Activated CD8-positive, alpha-beta memory T cell treated with anti-CD3 and anti-CD28 coated beads, Interleukin-2, amount 10 ng/mL, durations not matched to agents 7 days and 5 days (primary cell): ENCODE results near the gene DYNC1H1. TPM values are rescaled to one million over a fixed set of nuclear protein-coding genes. Genes with fewer than 3 reads are reported as not detected.

Source experiments
- ATAC-seq: fragments of 150-1000 bp; cut with Tn5 transposase; one replicate; pipeline ENCODE4 v1.10.0; 2021; ENCODE audit warnings: moderate library complexity
- CTCF ChIA-PET: fragments of 350-600 bp; sonication (Branson Sonifier 250); formaldehyde crosslinking; loops from one replicate; lab custom pipeline; 2021; ENCODE audit warnings: antibody characterized with exemption; lab: Charles Lee
- DNase-seq: peaks from one replicate; pipeline ENCODE4 v3.0.0-alpha.2; 2020
- H3K27ac Mint-ChIP-seq: one replicate; pipeline ENCODE4 v1.8.0; 2021; ENCODE audit warnings: mild to moderate bottlenecking, mixed read lengths
- H3K27me3 Mint-ChIP-seq: one replicate; pipeline ENCODE4 v1.8.0; 2021; ENCODE audit warnings: mixed read lengths
- H3K36me3 Mint-ChIP-seq: one replicate; pipeline ENCODE4 v1.8.0; 2021; ENCODE audit warnings: mild to moderate bottlenecking, mixed read lengths
- H3K4me1 Mint-ChIP-seq: one replicate; pipeline ENCODE4 v1.8.0; 2021; ENCODE audit warnings: mixed read lengths
- H3K4me3 Mint-ChIP-seq: one replicate; pipeline ENCODE4 v1.8.0; 2021; ENCODE audit warnings: mild to moderate bottlenecking, moderate library complexity, mixed read lengths
- H3K9me3 Mint-ChIP-seq: one replicate; pipeline ENCODE4 v1.8.0; 2022; ENCODE audit warnings: low read depth, mixed read lengths
- total RNA-seq, 2 experiments: library from RNA; stranded (reverse); gene quantifications; one replicate each; pipeline ENCODE4 v1.2.3, GENCODE V29; 2021

The DYNC1H1 gene
- total RNA-seq, 2 experiments from 2014 or later: 308 to 325 TPM

- ATAC-seq: no peak
- peaks cover 5% of the 10 kb centered on the region for H3K4me1 Mint-ChIP-seq
- no peaks in the 10 kb centered on the region for H3K9me3 Mint-ChIP-seq
- DNase-seq: no peak
- CTCF ChIA-PET: no interaction called here
- peaks cover 14% of the 10 kb centered on the region for H3K36me3 Mint-ChIP-seq
- no peaks in the 10 kb centered on the region for H3K27me3 Mint-ChIP-seq
- no peak overlapping the region for H3K4me3 Mint-ChIP-seq
- no peak overlapping the region for H3K27ac Mint-ChIP-seq
Observed at GRCh38 chr14:101928415-101928841, 35.9 kb upstream of the DYNC1H1 start.

DNA sequence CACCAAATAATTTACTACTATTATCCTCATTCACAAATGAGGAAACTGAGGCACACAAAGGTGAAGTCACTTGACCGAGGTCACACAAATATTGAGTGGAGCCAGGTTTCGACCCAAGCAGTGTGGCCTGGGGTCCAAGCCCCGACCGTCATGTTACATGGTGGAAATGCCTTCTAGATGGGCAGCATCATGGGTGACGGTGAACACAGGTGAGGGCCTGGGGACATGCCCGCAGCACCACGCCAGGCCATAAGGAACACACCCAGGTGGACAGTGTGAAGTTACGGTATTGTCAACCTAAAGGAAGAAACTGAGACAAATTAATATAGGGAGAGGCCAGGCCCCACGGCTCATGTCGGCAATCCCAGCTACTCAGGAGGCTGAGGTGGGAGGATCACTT is 35.3 kb upstream of the DYNC1H1 start:
- Mint-ChIP-seq H3K9me3 (no peaks in the 10 kb centered on the region), H3K36me3 (peaks cover 14% of the 10 kb centered on the region), H3K4me1 (peaks cover 5% of the 10 kb centered on the region), H3K27ac (no peak overlapping the region), H3K27me3 (no peaks in the 10 kb centered on the region), H3K4me3 (no peak overlapping the region)
- CTCF ChIA-PET: no interaction called here
- no peak for DNase-seq
- no peak for ATAC-seq

GRCh38 chr14:101929946-101930345 is 34.4 kb upstream of the DYNC1H1 start:
- no peak overlapping the region for H3K4me3 Mint-ChIP-seq
- no peaks in the 10 kb centered on the region for H3K27me3 Mint-ChIP-seq
- peaks cover 9% of the 10 kb centered on the region for H3K36me3 Mint-ChIP-seq
- no peak for ATAC-seq
- CTCF ChIA-PET: no interaction called here
- H3K27ac Mint-ChIP-seq: no peak overlapping the region
- peaks cover 5% of the 10 kb centered on the region for H3K4me1 Mint-ChIP-seq
- H3K9me3 Mint-ChIP-seq: no peaks in the 10 kb centered on the region
- no peak for DNase-seq

DNA sequence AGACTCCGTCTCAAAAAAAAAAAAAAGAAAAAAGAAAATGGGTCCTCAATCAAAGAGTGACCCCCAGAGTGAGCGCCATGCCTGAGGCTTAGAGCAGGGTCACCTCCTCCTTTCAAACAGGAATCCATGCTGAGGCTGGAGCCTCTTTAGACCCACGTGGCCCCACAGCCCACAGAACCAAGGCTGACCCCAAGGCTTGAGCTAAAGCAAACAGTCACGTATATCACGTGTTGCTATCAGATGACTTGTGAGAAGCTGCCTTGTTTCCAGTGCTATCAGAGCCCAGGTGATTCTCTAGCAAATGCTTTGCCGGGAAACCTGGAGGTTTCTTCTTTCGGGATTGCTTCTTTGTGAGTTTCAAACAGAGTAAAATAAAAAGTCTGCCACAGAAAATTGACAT is 31.7 kb upstream of the DYNC1H1 start:
- DNase-seq (no peak), ATAC-seq (no peak)
- H3K4me1 Mint-ChIP-seq: peaks cover 2% of the 10 kb centered on the region
- no peak overlapping the region for H3K4me3 Mint-ChIP-seq
- H3K27me3 Mint-ChIP-seq: no peaks in the 10 kb centered on the region
- H3K36me3 Mint-ChIP-seq: peaks cover 7% of the 10 kb centered on the region
- no peak overlapping the region for H3K27ac Mint-ChIP-seq
- CTCF ChIA-PET: no interaction called here
- no peaks in the 10 kb centered on the region for H3K9me3 Mint-ChIP-seq

GRCh38 chr14:101933209-101933608 is 31.2 kb upstream of the DYNC1H1 start:
- H3K36me3 Mint-ChIP-seq: peaks cover 6% of the 10 kb centered on the region

GRCh38 chr14:101934601-101935150 is 29.7 kb upstream of the DYNC1H1 start:
- CTCF ChIA-PET: no interaction called here
- H3K9me3 Mint-ChIP-seq: no peaks in the 10 kb centered on the region
- no peak overlapping the region for H3K4me3 Mint-ChIP-seq
- H3K4me1 Mint-ChIP-seq: peaks cover 2% of the 10 kb centered on the region
- DNase-seq (no peak), ATAC-seq (no peak)
- H3K27me3 Mint-ChIP-seq: peaks cover 10% of the 10 kb centered on the region
- H3K36me3 Mint-ChIP-seq: no peaks in the 10 kb centered on the region
- H3K27ac Mint-ChIP-seq: no peak overlapping the region

More at GRCh38 chr14:101933209-101933608, 31.2 kb upstream of the DYNC1H1 start:
- CTCF ChIA-PET: interaction anchor here (1.2 kb wide), 1 partner anchor 162 kb away, joined by 3 read pairs; no protein-coding TSS in a partner anchor
- H3K27ac Mint-ChIP-seq: no peak overlapping the region
- ATAC-seq (no peak), DNase-seq (no peak)
- H3K27me3 Mint-ChIP-seq: peaks cover 2% of the 10 kb centered on the region
- H3K4me1 Mint-ChIP-seq: peaks cover 2% of the 10 kb centered on the region
- H3K9me3 Mint-ChIP-seq: no peaks in the 10 kb centered on the region
- no peak overlapping the region for H3K4me3 Mint-ChIP-seq

DNA sequence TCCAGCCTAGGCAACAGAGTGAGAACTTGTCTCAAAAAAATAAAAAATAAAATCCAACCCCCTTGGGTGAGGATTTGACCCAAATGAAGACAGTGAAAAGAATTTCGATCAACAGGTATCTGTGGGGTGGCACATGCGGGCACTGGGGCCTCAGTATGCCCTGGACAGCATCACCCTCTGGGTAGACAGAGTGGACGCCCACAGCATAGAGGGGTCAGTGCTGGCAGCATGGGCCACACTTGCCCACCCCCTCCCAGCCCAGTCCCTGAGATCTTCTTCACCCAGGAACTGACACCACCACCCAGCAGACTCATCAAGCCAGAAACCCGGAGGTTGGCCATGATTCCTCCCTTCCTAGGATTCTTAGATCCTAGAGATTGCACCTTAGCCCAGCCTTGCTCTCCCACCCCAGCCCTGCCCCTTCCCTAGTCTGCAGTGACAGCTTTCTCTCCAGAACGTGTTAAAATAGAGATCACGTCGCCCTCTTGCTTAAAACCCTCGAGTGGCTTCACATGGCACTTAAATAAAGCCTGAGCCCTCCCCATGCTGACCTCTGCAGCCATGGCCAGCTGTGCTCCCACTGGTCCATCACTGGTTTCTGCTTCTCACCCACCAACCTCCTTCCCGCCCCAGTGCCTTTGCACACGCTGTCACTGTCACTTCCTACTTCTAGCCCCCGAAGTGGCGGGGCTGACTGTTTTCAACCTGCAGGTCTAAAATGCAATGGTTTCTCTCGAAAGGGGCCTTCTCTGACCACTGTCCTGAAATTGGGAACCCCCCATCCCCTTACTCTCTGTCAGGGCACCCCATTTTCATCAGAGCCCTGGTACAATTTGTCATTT is 26.2 kb upstream of the DYNC1H1 start:
- no peaks in the 10 kb centered on the region for H3K9me3 Mint-ChIP-seq
- no peak for DNase-seq
- CTCF ChIA-PET: interaction anchor here (1.1 kb wide), 1 partner anchor 167 kb away, joined by 4 read pairs; no protein-coding TSS in a partner anchor

DNA sequence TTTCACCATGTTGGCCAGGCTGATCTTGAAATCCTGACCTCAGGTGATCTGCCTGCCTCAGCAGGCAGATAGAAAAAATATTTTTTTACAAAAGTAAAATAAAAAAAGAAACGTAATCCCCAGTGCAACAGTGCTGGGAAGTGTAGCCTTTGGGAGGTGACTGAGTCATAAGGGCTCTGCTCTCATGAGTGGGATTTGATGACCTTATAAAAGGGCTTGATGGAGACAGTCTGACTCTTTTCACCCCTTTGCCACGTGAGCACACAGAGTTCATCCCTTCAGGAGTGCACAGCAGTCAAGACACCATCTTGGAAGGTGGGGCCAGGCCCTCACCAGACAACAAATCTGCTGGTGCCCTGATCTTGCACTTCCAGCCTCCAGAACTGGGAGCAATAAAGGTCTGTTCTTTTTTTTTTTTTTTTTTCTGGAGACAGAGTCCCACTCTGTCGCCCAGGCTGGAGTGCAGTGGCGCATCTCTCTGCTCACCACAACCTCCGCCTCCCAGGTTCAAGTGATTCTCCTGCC is 24.7 kb upstream of the DYNC1H1 start:
- Mint-ChIP-seq H3K36me3 (no peaks in the 10 kb centered on the region), H3K4me1 (peaks cover 4% of the 10 kb centered on the region), H3K9me3 (no peaks in the 10 kb centered on the region), H3K27ac (no peak overlapping the region), H3K4me3 (no peak overlapping the region), H3K27me3 (peaks cover 38% of the 10 kb centered on the region)
- ATAC-seq (no peak), DNase-seq (no peak)
- CTCF ChIA-PET: no interaction called here

More for the DNA sequence above, 26.2 kb upstream of the DYNC1H1 start:
- Mint-ChIP-seq H3K27ac (no peak overlapping the region), H3K4me1 (peaks cover 4% of the 10 kb centered on the region), H3K27me3 (peaks cover 26% of the 10 kb centered on the region), H3K4me3 (no peak overlapping the region), H3K36me3 (no peaks in the 10 kb centered on the region)
- no peak for ATAC-seq

GRCh38 chr14:101944451-101944850 is 19.9 kb upstream of the DYNC1H1 start:
- CTCF ChIA-PET: interaction anchor here (0.7 to 1.7 kb wide), 3 partner anchors 21 to 237 kb away, joined by 3 read pairs; no protein-coding TSS in a partner anchor

GRCh38 chr14:101945171-101945570 is 19.2 kb upstream of the DYNC1H1 start:
- CTCF ChIA-PET: interaction anchor here (1.3 to 1.7 kb wide), 2 partner anchors 144 to 238 kb away, joined by 3 read pairs; no protein-coding TSS in a partner anchor
- DNase-seq (no peak), ATAC-seq (no peak)
- H3K27me3 Mint-ChIP-seq: peaks cover 39% of the 10 kb centered on the region
- no peak overlapping the region for H3K4me3 Mint-ChIP-seq
- no peaks in the 10 kb centered on the region for H3K9me3 Mint-ChIP-seq
- H3K4me1 Mint-ChIP-seq: peaks cover 17% of the 10 kb centered on the region
- no peaks in the 10 kb centered on the region for H3K36me3 Mint-ChIP-seq
- H3K27ac Mint-ChIP-seq: no peak overlapping the region

More at GRCh38 chr14:101944451-101944850, 19.9 kb upstream of the DYNC1H1 start:
- no peak for ATAC-seq
- H3K27me3 Mint-ChIP-seq: peaks cover 40% of the 10 kb centered on the region
- H3K9me3 Mint-ChIP-seq: no peaks in the 10 kb centered on the region
- DNase-seq: no peak
- H3K4me1 Mint-ChIP-seq: peaks cover 16% of the 10 kb centered on the region
- no peak overlapping the region for H3K27ac Mint-ChIP-seq
- H3K36me3 Mint-ChIP-seq: no peaks in the 10 kb centered on the region
- H3K4me3 Mint-ChIP-seq: no peak overlapping the region

- H3K4me3 Mint-ChIP-seq: peak overlapping the region; percentile 84
- peak overlapping the region; percentile 94 for H3K27ac Mint-ChIP-seq
- DNase-seq (peak; percentile 54), ATAC-seq (peak; percentile 7)
- peaks cover 15% of the 10 kb centered on the region for H3K4me1 Mint-ChIP-seq
- no peaks in the 10 kb centered on the region for H3K9me3 Mint-ChIP-seq
- CTCF ChIA-PET: interaction anchor here (1.2 to 2.4 kb wide), 4 partner anchors 13 to 367 kb away, joined by 4 to 22 read pairs (median 8); no protein-coding TSS in a partner anchor
- peaks cover 27% of the 10 kb centered on the region for H3K27me3 Mint-ChIP-seq
- H3K36me3 Mint-ChIP-seq: no peaks in the 10 kb centered on the region
Observed at GRCh38 chr14:101947577-101947903, 16.8 kb upstream of the DYNC1H1 start.

- Mint-ChIP-seq H3K4me3 (peak overlapping the region; percentile 84), H3K9me3 (no peaks in the 10 kb centered on the region), H3K27ac (peak overlapping the region; percentile 94), H3K27me3 (peaks cover 24% of the 10 kb centered on the region), H3K36me3 (no peaks in the 10 kb centered on the region), H3K4me1 (peaks cover 15% of the 10 kb centered on the region)
- DNase-seq: peak; percentile 100
- CTCF ChIA-PET: interaction anchor here (1.0 to 2.4 kb wide), 9 partner anchors 9 to 367 kb away, joined by 3 to 22 read pairs (median 6); no protein-coding TSS in a partner anchor
- ATAC-seq: peak; percentile 98
Observed at GRCh38 chr14:101947904-101948665, 16.3 kb upstream of the DYNC1H1 start.
